SK-N-MC (cell line): ENCODE measurements around the gene ANAPC15.

Experiments used
- EZH2 ChIP-seq: fragments of 200-600 bp; sonication (generic); IDR thresholded peaks from one replicate; pipeline ENCODE4 v1.6.1; 2017; ENCODE audit warnings: antibody characterized with exemption
- POLR2AphosphoS5 ChIP-seq: IDR thresholded peaks from 2 replicates; pipeline ENCODE4 v1.6.1; 2012; ENCODE audit warnings: mild to moderate bottlenecking, low read depth, low read length, borderline replicate concordance

- TF ChIP-seq EZH2: no peak
- TF ChIP-seq POLR2AphosphoS5: no peak
Measured at GRCh38 chr11:72138821-72139390, 26.4 kb upstream of the ANAPC15 start.
